Cardiac fibroblast (primary cell): Measurements from ENCODE around the gene HSPG2.

Experiments used
- DNase-seq, 2 donors: peaks; one replicate each; pipeline versions ENCODE4 v3.0.0 to v3.0.0-alpha.2; 2010; ENCODE audit warnings: low read depth in 2 of 2
- H3K4me3 ChIP-seq, 2 donors: replicated peaks in 1 of 2; 1 replicate in 1 of 2; 2 replicates in 1 of 2; pipeline ENCODE4 v1.5.1; 2011; ENCODE audit warnings: low read depth in 2 of 2, low read length in 2 of 2, mild to moderate bottlenecking in 2 of 2, moderate library complexity in 1 of 2
- TF ChIP-seq, protein P1 (sequence below): IDR thresholded peaks from one replicate; pipeline ENCODE4 v1.5.1; 2011; ENCODE audit warnings: low read depth, mild to moderate bottlenecking, low read length, inconsistent platforms

Gene HSPG2

GRCh38 chr1:21880619-21880970 lies 56.5 kb downstream of the HSPG2 start:
- no peak for DNase-seq
- no peak overlapping the region for H3K4me3 ChIP-seq
- TF ChIP-seq, protein P1, sequence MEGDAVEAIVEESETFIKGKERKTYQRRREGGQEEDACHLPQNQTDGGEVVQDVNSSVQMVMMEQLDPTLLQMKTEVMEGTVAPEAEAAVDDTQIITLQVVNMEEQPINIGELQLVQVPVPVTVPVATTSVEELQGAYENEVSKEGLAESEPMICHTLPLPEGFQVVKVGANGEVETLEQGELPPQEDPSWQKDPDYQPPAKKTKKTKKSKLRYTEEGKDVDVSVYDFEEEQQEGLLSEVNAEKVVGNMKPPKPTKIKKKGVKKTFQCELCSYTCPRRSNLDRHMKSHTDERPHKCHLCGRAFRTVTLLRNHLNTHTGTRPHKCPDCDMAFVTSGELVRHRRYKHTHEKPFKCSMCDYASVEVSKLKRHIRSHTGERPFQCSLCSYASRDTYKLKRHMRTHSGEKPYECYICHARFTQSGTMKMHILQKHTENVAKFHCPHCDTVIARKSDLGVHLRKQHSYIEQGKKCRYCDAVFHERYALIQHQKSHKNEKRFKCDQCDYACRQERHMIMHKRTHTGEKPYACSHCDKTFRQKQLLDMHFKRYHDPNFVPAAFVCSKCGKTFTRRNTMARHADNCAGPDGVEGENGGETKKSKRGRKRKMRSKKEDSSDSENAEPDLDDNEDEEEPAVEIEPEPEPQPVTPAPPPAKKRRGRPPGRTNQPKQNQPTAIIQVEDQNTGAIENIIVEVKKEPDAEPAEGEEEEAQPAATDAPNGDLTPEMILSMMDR: no peak

GRCh38 chr1:21879928-21880618 lies 57.0 kb downstream of the HSPG2 start:
- H3K4me3 ChIP-seq: no peak overlapping the region
- TF ChIP-seq, protein P1: no peak
- DNase-seq: no peak

GRCh38 chr1:21878840-21879478 lies 58.2 kb downstream of the HSPG2 start:
- H3K4me3 ChIP-seq: no peak overlapping the region
- DNase-seq: no peak
- TF ChIP-seq, protein P1: no peak

DNA sequence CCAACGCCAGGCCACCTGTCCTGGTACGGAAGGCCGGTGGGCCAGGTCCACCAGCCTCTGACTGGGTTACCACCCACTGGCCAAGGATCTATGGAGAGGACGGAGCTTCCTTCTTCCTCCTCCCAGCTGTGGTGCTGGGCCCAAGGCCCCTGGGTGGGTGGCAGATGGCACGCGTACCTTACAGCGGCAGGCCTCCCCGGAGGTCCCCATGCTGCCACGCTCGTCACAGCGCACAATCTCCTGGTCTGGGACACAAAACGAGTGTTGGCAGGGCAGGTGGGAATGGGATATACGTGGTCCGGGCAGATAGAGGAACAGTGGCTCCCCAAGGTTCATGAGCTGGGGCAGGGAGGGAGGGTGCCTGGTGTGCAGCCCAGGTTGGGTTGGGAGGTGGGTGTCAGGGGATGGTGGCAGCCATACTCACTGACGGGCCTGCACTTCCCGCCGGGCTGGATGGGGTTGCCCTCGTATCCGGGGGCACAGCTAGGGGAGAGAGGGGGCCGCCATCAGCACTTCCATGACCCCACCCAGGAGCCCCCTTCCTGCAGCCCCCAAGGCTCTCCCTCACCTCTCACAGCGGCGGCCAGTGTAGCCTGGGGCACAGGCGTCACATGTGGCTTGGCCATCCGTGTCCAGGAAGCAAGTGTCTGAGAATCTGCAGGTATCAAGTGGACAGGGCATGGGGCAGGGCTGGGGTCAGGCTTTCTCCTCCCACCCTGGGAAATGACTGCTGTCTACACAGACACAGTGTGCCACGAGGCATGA lies 58.9 kb downstream of the HSPG2 start:
- TF ChIP-seq, protein P1: no peak
- H3K4me3 ChIP-seq: no peak overlapping the region
- DNase-seq: no peak

DNA sequence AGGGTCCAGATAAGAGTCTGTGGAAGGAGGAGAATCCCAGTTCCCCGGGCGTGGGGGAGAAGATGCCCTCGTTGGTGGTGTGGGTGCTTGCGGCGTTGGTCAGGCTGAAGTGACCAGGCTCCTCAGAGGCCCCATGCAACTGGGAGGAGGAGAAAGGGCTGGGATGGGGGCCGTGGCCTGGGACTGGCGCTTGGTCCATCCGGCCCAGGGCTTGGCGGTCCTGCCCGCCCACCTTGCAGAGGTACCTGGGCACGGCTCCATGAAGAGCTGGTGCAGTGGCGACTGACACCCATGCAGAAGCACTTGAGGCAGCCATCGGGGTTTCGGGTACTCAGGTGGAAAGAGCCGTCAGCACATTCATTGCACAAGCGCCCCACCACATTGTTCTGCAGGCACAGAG lies 60.8 kb downstream of the HSPG2 start:
- TF ChIP-seq, protein P1: no peak
- H3K4me3 ChIP-seq: no peak overlapping the region
- no peak for DNase-seq

GRCh38 chr1:21875621-21876063 lies 61.5 kb downstream of the HSPG2 start:
- TF ChIP-seq, protein P1: no peak
- no peak overlapping the region for H3K4me3 ChIP-seq
- DNase-seq: no peak
